ENCODE data around the gene RBKS. TPM values are rescaled to one million over a fixed set of nuclear protein-coding genes. Genes with fewer than 3 reads are reported as not detected.

Gene RBKS
- total RNA-seq, 1 donor from 2014 or later: 1.2 TPM

- no peak for DNase-seq
- no peak overlapping the region for H3K4me3 Mint-ChIP-seq (ENCODE audit: unreplicated experiment)
- H3K27ac Mint-ChIP-seq (ENCODE audit: unreplicated experiment): no peak overlapping the region
- H3K27me3 Mint-ChIP-seq (ENCODE audit: unreplicated experiment): peaks cover 1% of the 10 kb centered on the region
- TF ChIP-seq, protein P1, sequence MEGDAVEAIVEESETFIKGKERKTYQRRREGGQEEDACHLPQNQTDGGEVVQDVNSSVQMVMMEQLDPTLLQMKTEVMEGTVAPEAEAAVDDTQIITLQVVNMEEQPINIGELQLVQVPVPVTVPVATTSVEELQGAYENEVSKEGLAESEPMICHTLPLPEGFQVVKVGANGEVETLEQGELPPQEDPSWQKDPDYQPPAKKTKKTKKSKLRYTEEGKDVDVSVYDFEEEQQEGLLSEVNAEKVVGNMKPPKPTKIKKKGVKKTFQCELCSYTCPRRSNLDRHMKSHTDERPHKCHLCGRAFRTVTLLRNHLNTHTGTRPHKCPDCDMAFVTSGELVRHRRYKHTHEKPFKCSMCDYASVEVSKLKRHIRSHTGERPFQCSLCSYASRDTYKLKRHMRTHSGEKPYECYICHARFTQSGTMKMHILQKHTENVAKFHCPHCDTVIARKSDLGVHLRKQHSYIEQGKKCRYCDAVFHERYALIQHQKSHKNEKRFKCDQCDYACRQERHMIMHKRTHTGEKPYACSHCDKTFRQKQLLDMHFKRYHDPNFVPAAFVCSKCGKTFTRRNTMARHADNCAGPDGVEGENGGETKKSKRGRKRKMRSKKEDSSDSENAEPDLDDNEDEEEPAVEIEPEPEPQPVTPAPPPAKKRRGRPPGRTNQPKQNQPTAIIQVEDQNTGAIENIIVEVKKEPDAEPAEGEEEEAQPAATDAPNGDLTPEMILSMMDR (IDR thresholded peaks at IDR 0.05; ENCODE audit: partially characterized antibody, unreplicated experiment): no peak
- H3K4me1 Mint-ChIP-seq (ENCODE audit: low read depth, unreplicated experiment): no peaks in the 10 kb centered on the region
- peaks cover 11% of the 10 kb centered on the region for H3K36me3 Mint-ChIP-seq (ENCODE audit: unreplicated experiment)
- H3K9me3 Mint-ChIP-seq (ENCODE audit: unreplicated experiment): no peaks in the 10 kb centered on the region
Observed at GRCh38 chr2:27823135-27823534, 67.1 kb downstream of the RBKS start.

DNA sequence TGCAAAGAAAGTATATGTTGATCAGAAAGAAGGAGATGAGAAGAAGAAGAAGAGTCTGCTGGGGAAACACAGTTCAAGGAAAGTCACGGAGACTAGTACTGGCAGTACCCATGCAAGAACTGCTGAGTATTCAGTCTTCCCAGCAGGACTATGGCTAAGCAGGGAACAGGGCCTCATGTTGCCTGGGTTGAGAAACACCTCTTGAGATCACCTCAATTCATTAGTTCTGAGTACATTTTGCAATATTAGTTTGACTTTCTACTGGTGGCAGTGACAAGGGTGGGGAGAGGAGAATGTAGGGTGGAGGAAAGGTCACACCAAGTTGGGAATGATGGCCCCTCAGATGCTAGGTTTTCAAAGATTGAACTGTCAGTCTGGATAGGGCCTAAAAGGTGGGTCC, 68.1 kb downstream of the RBKS start:
- H3K27ac Mint-ChIP-seq (ENCODE audit: unreplicated experiment): no peak overlapping the region
- peaks cover 11% of the 10 kb centered on the region for H3K36me3 Mint-ChIP-seq (ENCODE audit: unreplicated experiment)
- no peak overlapping the region for H3K4me3 Mint-ChIP-seq (ENCODE audit: unreplicated experiment)
- no peak for DNase-seq
- peaks cover 1% of the 10 kb centered on the region for H3K27me3 Mint-ChIP-seq (ENCODE audit: unreplicated experiment)
- H3K9me3 Mint-ChIP-seq (ENCODE audit: unreplicated experiment): no peaks in the 10 kb centered on the region
- H3K4me1 Mint-ChIP-seq (ENCODE audit: low read depth, unreplicated experiment): no peaks in the 10 kb centered on the region
- TF ChIP-seq, protein P1 (IDR thresholded peaks at IDR 0.05; ENCODE audit: partially characterized antibody, unreplicated experiment): no peak

DNA sequence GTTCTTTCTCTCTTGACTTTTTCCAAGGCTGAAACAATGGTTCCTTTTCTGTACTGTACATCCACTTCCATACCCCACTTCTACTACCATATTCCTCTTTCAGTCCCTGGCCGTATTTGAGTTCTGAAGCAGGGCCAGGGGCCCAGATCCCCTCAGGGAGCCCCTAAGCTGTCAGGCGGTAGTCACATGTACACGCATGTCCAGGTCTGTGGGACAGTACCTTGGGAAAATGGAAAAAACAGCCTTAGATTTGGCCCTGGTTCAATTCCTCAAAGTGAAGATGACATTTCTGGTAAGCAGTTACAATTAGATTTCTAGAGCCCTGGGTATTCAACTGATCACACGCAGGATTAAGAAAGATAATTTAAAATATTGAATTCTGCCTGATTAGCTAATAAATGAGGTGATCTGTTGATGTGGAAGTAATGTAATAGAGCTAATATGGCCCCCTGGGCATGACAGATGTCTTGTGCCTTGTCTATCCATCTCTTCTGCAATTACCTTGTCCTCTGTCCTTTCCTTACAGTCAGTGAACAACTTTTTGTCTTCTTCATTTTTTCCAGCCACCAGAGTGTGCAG, 74.2 kb downstream of the RBKS start:
- TF ChIP-seq, protein P1 (IDR thresholded peaks at IDR 0.05; ENCODE audit: partially characterized antibody, unreplicated experiment): no peak
- peak overlapping the region; percentile 7 for H3K4me3 Mint-ChIP-seq (ENCODE audit: unreplicated experiment)
- H3K27ac Mint-ChIP-seq (ENCODE audit: unreplicated experiment): peak overlapping the region; percentile 16
- H3K4me1 Mint-ChIP-seq (ENCODE audit: low read depth, unreplicated experiment): peaks cover 6% of the 10 kb centered on the region
- H3K27me3 Mint-ChIP-seq (ENCODE audit: unreplicated experiment): peaks cover 3% of the 10 kb centered on the region
- H3K9me3 Mint-ChIP-seq (ENCODE audit: unreplicated experiment): no peaks in the 10 kb centered on the region
- no peaks in the 10 kb centered on the region for H3K36me3 Mint-ChIP-seq (ENCODE audit: unreplicated experiment)
- no peak for DNase-seq

- DNase-seq: no peak
- H3K9me3 Mint-ChIP-seq (ENCODE audit: unreplicated experiment): no peaks in the 10 kb centered on the region
- TF ChIP-seq, protein P1 (IDR thresholded peaks at IDR 0.05; ENCODE audit: partially characterized antibody, unreplicated experiment): no peak
- H3K4me1 Mint-ChIP-seq (ENCODE audit: low read depth, unreplicated experiment): peaks cover 9% of the 10 kb centered on the region
- no peak overlapping the region for H3K4me3 Mint-ChIP-seq (ENCODE audit: unreplicated experiment)
- no peak overlapping the region for H3K27ac Mint-ChIP-seq (ENCODE audit: unreplicated experiment)
- peaks cover 4% of the 10 kb centered on the region for H3K27me3 Mint-ChIP-seq (ENCODE audit: unreplicated experiment)
- no peaks in the 10 kb centered on the region for H3K36me3 Mint-ChIP-seq (ENCODE audit: unreplicated experiment)
Observed at GRCh38 chr2:27814758-27815157, 75.4 kb downstream of the RBKS start.

- H3K36me3 Mint-ChIP-seq (ENCODE audit: unreplicated experiment): no peaks in the 10 kb centered on the region
- TF ChIP-seq, protein P1 (IDR thresholded peaks at IDR 0.05; ENCODE audit: partially characterized antibody, unreplicated experiment): no peak
- H3K4me1 Mint-ChIP-seq (ENCODE audit: low read depth, unreplicated experiment): peaks cover 9% of the 10 kb centered on the region
- no peak overlapping the region for H3K4me3 Mint-ChIP-seq (ENCODE audit: unreplicated experiment)
- H3K27ac Mint-ChIP-seq (ENCODE audit: unreplicated experiment): no peak overlapping the region
- DNase-seq: no peak
- H3K9me3 Mint-ChIP-seq (ENCODE audit: unreplicated experiment): no peaks in the 10 kb centered on the region
- peaks cover 3% of the 10 kb centered on the region for H3K27me3 Mint-ChIP-seq (ENCODE audit: unreplicated experiment)
Observed at GRCh38 chr2:27811768-27812167, 78.4 kb downstream of the RBKS start.

Data from glutamatergic neuron (in vitro differentiated cells).